ENCODE measurements around the gene ASB8.
"Not testable (repeated sequence)": the region's sequence is repeated elsewhere in the genome, so short reads cannot be mapped to it uniquely, and the experiment has no call there.

The ASB8 gene

GRCh38 chr12:48125542-48125941 lies 31.8 kb downstream of the ASB8 start:
- not testable (repeated sequence) for H3K36me3 ChIP-seq (ENCODE audit: control insufficient read depth in 1 of 2, insufficient read depth in 2 of 2, low read length in 2 of 2); H3K9me3 ChIP-seq (ENCODE audit: control insufficient read depth in 1 of 2, low read length in 2 of 2); H3K4me3 ChIP-seq (ENCODE audit: low read depth in 1 of 2, low read length in 2 of 2); H3K9ac ChIP-seq (ENCODE audit: low read depth in 1 of 2, low read length in 2 of 2); H3K27ac ChIP-seq (ENCODE audit: low read depth, low read length); H3K27me3 ChIP-seq (ENCODE audit: control insufficient read depth in 1 of 2, insufficient read depth in 2 of 2, low read length in 2 of 2); H3K4me1 ChIP-seq (ENCODE audit: control insufficient read depth in 1 of 2, insufficient read depth in 2 of 2, low read length in 2 of 2)

- no peaks in the 10 kb centered on the region for H3K27me3 ChIP-seq (ENCODE audit: control insufficient read depth in 1 of 2, insufficient read depth in 2 of 2, low read length in 2 of 2)
These were observed 34.1 kb downstream of the ASB8 start for GRCh38 chr12:48123169-48123568.

DNA sequence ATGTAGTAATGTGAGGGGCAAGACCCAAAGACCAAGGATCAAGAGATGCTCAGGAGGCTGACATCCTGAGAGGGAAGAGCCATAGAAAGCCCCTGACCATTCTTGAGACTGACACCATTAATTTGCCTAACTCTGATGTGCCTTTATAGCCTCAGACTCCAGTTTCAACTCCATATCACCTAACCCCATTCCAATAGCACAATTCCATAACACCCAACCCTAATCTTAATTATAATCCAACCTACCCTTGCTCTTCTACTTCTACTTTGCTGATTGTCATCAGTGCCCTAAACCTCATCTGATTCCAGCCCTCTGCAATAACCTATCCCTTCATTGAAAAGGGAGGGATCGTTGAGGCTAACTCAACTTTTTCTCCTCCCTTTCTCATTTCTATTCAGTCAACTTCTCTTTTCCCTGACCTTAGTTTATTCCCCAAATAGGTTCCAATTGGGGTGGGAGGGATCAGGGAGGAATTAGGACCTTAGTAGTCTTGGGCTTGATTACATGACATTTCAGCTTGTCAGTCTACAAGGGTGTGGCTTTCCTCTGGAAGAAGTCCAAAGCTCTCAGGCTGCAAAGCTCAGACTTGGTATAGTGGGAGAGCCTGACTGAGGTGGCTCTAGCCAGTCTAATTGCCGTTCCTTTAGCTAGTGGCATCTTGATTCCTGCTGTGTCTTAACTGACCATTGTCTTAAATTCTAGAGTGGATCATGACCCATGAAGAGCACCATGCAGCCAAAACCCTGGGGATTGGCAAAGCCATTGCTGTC lies 35.1 kb downstream of the ASB8 start:
- Histone ChIP-seq H3K9ac (ENCODE audit: low read depth in 1 of 2, low read length in 2 of 2) (no peak overlapping the region), H3K4me1 (ENCODE audit: control insufficient read depth in 1 of 2, insufficient read depth in 2 of 2, low read length in 2 of 2) (peaks cover 19 to 24% of the 10 kb centered on the region in 2 donors), H3K27ac (ENCODE audit: low read depth, low read length) (no peak overlapping the region), H3K36me3 (ENCODE audit: control insufficient read depth in 1 of 2, insufficient read depth in 2 of 2, low read length in 2 of 2) (peaks cover 0 to 4% of the 10 kb centered on the region in 2 donors), H3K27me3 (ENCODE audit: control insufficient read depth in 1 of 2, insufficient read depth in 2 of 2, low read length in 2 of 2) (no peaks in the 10 kb centered on the region), H3K9me3 (ENCODE audit: control insufficient read depth in 1 of 2, low read length in 2 of 2) (no peaks in the 10 kb centered on the region), H3K4me3 (ENCODE audit: low read depth in 1 of 2, low read length in 2 of 2) (no peak overlapping the region)

More at GRCh38 chr12:48123169-48123568, 34.1 kb downstream of the ASB8 start:
- Histone ChIP-seq H3K9ac (ENCODE audit: low read depth in 1 of 2, low read length in 2 of 2) (no peak overlapping the region), H3K36me3 (ENCODE audit: control insufficient read depth in 1 of 2, insufficient read depth in 2 of 2, low read length in 2 of 2) (peaks cover 0 to 4% of the 10 kb centered on the region in 2 donors), H3K27ac (ENCODE audit: low read depth, low read length) (no peak overlapping the region), H3K4me1 (ENCODE audit: control insufficient read depth in 1 of 2, insufficient read depth in 2 of 2, low read length in 2 of 2) (peaks cover 19 to 24% of the 10 kb centered on the region in 2 donors), H3K9me3 (ENCODE audit: control insufficient read depth in 1 of 2, low read length in 2 of 2) (no peaks in the 10 kb centered on the region), H3K4me3 (ENCODE audit: low read depth in 1 of 2, low read length in 2 of 2) (no peak overlapping the region)

DNA sequence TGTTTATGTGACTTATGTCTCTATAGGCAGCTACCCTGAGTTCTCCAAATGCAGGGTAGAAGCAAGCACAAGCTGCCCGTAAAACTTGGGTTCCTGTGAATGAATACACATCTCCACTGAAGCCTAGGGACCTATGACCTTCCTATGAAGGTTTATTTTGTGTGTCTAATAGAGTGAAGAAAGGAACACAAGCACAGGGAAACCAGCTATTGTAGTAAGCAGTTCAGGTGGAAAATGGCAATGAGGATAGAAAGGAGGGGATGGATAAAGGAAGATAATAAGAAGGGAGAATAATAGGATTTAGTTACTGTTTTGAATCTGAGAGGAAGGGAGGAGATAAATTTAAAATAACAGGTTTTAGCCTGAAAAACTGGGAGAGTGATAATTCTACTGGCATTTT lies 35.8 kb downstream of the ASB8 start:
- Histone ChIP-seq H3K9me3 (ENCODE audit: control insufficient read depth in 1 of 2, low read length in 2 of 2) (no peaks in the 10 kb centered on the region), H3K27me3 (ENCODE audit: control insufficient read depth in 1 of 2, insufficient read depth in 2 of 2, low read length in 2 of 2) (no peaks in the 10 kb centered on the region), H3K9ac (ENCODE audit: low read depth in 1 of 2, low read length in 2 of 2) (no peak overlapping the region), H3K36me3 (ENCODE audit: control insufficient read depth in 1 of 2, insufficient read depth in 2 of 2, low read length in 2 of 2) (peaks cover 0 to 4% of the 10 kb centered on the region in 2 donors), H3K4me1 (ENCODE audit: control insufficient read depth in 1 of 2, insufficient read depth in 2 of 2, low read length in 2 of 2) (peaks cover 19 to 24% of the 10 kb centered on the region in 2 donors), H3K4me3 (ENCODE audit: low read depth in 1 of 2, low read length in 2 of 2) (no peak overlapping the region), H3K27ac (ENCODE audit: low read depth, low read length) (no peak overlapping the region)

DNA sequence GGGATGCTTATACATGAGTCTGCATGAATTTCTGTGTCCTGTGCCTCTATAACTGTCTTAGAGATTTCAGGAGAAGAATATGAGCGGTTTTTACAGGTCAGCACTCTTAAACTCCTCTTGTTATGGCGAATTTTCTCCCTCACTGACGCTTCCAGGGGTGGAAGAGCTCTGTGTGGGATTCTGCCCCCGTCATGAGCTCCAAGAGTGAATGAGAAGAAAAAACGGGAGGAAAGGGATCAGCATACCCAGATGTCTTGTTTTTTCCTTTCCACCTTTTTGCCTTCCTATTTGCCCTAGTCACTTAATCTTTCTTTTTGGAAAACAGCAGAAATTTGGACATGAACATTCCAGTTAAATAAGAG lies 37.5 kb downstream of the ASB8 start:
- H3K9me3 ChIP-seq (ENCODE audit: control insufficient read depth in 1 of 2, low read length in 2 of 2) = no peaks in the 10 kb centered on the region
- H3K4me1 ChIP-seq (ENCODE audit: control insufficient read depth in 1 of 2, insufficient read depth in 2 of 2, low read length in 2 of 2) = peaks cover 19 to 24% of the 10 kb centered on the region in 2 donors
- H3K27ac ChIP-seq (ENCODE audit: low read depth, low read length) = no peak overlapping the region
- no peaks in the 10 kb centered on the region for H3K27me3 ChIP-seq (ENCODE audit: control insufficient read depth in 1 of 2, insufficient read depth in 2 of 2, low read length in 2 of 2)
- H3K36me3 ChIP-seq (ENCODE audit: control insufficient read depth in 1 of 2, insufficient read depth in 2 of 2, low read length in 2 of 2) = peaks cover 0 to 4% of the 10 kb centered on the region in 2 donors
- H3K9ac ChIP-seq (ENCODE audit: low read depth in 1 of 2, low read length in 2 of 2) = peak overlapping the region in 1 of 2 donors; percentile 34
- peak overlapping the region; percentile 90 to 91 for H3K4me3 ChIP-seq (ENCODE audit: low read depth in 1 of 2, low read length in 2 of 2)

- H3K27me3 ChIP-seq (ENCODE audit: control insufficient read depth in 1 of 2, insufficient read depth in 2 of 2, low read length in 2 of 2) = no peaks in the 10 kb centered on the region
- peak within 1 kb of the TSS; percentile 90 to 91 for H3K4me3 ChIP-seq (ENCODE audit: low read depth in 1 of 2, low read length in 2 of 2)
- peak within 1 kb of the TSS; percentile 49 to 56 for H3K9ac ChIP-seq (ENCODE audit: low read depth in 1 of 2, low read length in 2 of 2)
- no peak within 1 kb of the TSS for H3K27ac ChIP-seq (ENCODE audit: low read depth, low read length)
- H3K36me3 ChIP-seq (ENCODE audit: control insufficient read depth in 1 of 2, insufficient read depth in 2 of 2, low read length in 2 of 2) = peaks cover 0 to 4% of the 10 kb centered on the region in 2 donors
- no peaks in the 10 kb centered on the region for H3K9me3 ChIP-seq (ENCODE audit: control insufficient read depth in 1 of 2, low read length in 2 of 2)
- peaks cover 19 to 24% of the 10 kb centered on the region in 2 donors for H3K4me1 ChIP-seq (ENCODE audit: control insufficient read depth in 1 of 2, insufficient read depth in 2 of 2, low read length in 2 of 2)
These were observed 38.1 kb downstream of the ASB8 start, which contains the start of gene PFKM for GRCh38 chr12:48119078-48119833. Gene PFKM (plus strand): TSS chr12:48119364. CDS start chr12:48122775, 3,411 bp downstream.

DNA sequence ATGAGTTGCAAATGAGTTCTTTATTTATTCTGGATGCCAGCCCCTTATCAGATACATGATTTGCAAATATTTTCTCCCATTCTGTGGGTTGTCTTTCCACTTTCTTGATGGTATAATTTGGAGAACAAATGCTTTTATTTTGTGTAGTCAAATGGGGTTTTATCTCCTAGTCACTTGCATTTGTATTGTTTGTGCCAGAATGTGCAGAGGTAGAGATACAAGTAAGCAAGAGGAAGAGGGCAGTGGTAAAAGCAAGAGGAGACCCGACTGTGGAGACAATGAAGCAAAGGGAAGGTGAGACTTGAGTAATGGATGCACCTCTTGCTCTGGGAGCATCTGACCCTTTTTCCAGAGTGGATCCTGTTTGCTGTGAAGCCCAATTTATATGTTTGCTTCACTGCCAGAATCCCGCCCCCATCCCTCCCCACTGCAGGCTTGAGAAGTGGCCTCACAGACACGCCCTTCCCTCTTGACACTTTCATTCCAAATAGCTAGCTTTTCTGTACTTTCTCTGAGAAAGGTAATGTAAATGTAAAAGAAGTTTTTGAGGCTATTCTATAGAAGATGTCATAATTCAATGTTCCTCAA lies 38.9 kb downstream of the ASB8 start:
- H3K36me3 ChIP-seq (ENCODE audit: control insufficient read depth in 1 of 2, insufficient read depth in 2 of 2, low read length in 2 of 2) = peaks cover 0 to 4% of the 10 kb centered on the region in 2 donors
- no peaks in the 10 kb centered on the region for H3K27me3 ChIP-seq (ENCODE audit: control insufficient read depth in 1 of 2, insufficient read depth in 2 of 2, low read length in 2 of 2)
- no peaks in the 10 kb centered on the region for H3K9me3 ChIP-seq (ENCODE audit: control insufficient read depth in 1 of 2, low read length in 2 of 2)
- H3K9ac ChIP-seq (ENCODE audit: low read depth in 1 of 2, low read length in 2 of 2) = peak overlapping the region in 1 of 2 donors; percentile 56
- H3K4me1 ChIP-seq (ENCODE audit: control insufficient read depth in 1 of 2, insufficient read depth in 2 of 2, low read length in 2 of 2) = peaks cover 19 to 24% of the 10 kb centered on the region in 2 donors
- no peak overlapping the region for H3K27ac ChIP-seq (ENCODE audit: low read depth, low read length)
- H3K4me3 ChIP-seq (ENCODE audit: low read depth in 1 of 2, low read length in 2 of 2) = peak overlapping the region; percentile 90 to 91

DNA sequence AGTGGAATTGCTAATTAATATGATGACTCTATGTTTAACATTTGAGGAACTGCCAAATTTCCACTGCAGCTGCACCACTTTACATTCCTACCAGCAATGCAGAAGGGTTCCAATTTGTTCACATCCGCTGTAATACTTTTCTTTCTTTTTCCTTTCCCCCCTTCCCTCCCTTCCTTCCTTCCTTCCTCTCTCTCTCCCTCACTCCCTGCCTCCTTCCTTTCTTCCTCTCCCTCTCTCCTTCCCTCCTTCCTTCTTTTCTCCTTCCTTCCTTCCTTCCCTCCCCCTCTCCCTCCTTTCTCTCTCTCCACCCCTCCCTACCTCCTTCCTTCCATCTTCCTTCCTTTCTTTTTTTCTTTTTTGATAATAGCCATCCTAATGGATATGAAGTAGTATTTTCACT lies 41.4 kb downstream of the ASB8 start:
- Histone ChIP-seq H3K36me3 (ENCODE audit: control insufficient read depth in 1 of 2, insufficient read depth in 2 of 2, low read length in 2 of 2) (no peaks in the 10 kb centered on the region), H3K9me3 (ENCODE audit: control insufficient read depth in 1 of 2, low read length in 2 of 2) (no peaks in the 10 kb centered on the region), H3K27ac (ENCODE audit: low read depth, low read length) (no peak overlapping the region), H3K9ac (ENCODE audit: low read depth in 1 of 2, low read length in 2 of 2) (no peak overlapping the region), H3K4me3 (ENCODE audit: low read depth in 1 of 2, low read length in 2 of 2) (no peak overlapping the region), H3K4me1 (ENCODE audit: control insufficient read depth in 1 of 2, insufficient read depth in 2 of 2, low read length in 2 of 2) (peaks cover 11 to 14% of the 10 kb centered on the region in 2 donors), H3K27me3 (ENCODE audit: control insufficient read depth in 1 of 2, insufficient read depth in 2 of 2, low read length in 2 of 2) (no peaks in the 10 kb centered on the region)

DNA sequence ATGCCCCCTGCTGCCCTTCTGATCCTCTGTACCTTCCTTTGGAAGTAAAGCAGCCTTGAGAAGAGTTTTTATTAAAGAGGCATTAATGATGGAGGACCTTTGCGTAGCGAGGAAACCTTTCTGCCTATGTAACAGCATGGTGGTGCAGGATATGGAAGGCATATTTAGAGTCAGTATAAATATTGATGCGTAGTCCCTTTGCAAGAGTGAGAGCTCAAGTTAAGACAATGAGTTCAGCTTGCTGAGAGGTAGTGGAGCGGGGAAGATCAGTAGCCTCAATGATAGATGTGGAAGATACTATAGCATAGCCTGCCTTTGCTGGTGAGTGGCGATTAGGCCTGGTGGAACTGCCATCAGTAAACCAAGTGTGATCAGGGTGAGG lies 46.0 kb downstream of the ASB8 start:
- H3K9ac ChIP-seq (ENCODE audit: low read depth in 1 of 2, low read length in 2 of 2); H3K9me3 ChIP-seq (ENCODE audit: control insufficient read depth in 1 of 2, low read length in 2 of 2); H3K27ac ChIP-seq (ENCODE audit: low read depth, low read length); H3K4me3 ChIP-seq (ENCODE audit: low read depth in 1 of 2, low read length in 2 of 2); H3K27me3 ChIP-seq (ENCODE audit: control insufficient read depth in 1 of 2, insufficient read depth in 2 of 2, low read length in 2 of 2); H3K36me3 ChIP-seq (ENCODE audit: control insufficient read depth in 1 of 2, insufficient read depth in 2 of 2, low read length in 2 of 2): not testable (repeated sequence)
- H3K4me1 ChIP-seq (ENCODE audit: control insufficient read depth in 1 of 2, insufficient read depth in 2 of 2, low read length in 2 of 2) = peaks cover 7 to 10% of the 10 kb centered on the region in 2 donors

Data from duodenal mucosa (tissue), 2 donors.